Stimulated activated CD8-positive, alpha-beta memory T cell treated with anti-CD3 and anti-CD28 coated beads, Interleukin-7, amount 100 ng/mL, for 1 hour (primary cell): ENCODE results near the gene SPO11.
"Not testable (repeated sequence)": the region's sequence is repeated elsewhere in the genome, so short reads cannot be mapped to it uniquely, and the experiment has no call there.

Experiments
- DNase-seq, 2 donors: peaks; one replicate each; pipeline ENCODE4 v3.0.0-alpha.2; 2020; ENCODE audit warnings: low read depth in 2 of 2

The SPO11 gene

GRCh38 chr20:57341663-57342062 is 12.1 kb downstream of the SPO11 start:
- no peak for DNase-seq

GRCh38 chr20:57342829-57343228 is 13.2 kb downstream of the SPO11 start:
- DNase-seq, result no peak

GRCh38 chr20:57346477-57346876 is 16.9 kb downstream of the SPO11 start:
- DNase-seq, result peak; percentile 14 to 51

- DNase-seq, result no peak
These were observed 17.8 kb downstream of the SPO11 start for GRCh38 chr20:57347393-57347792.

- not testable (repeated sequence) for DNase-seq
These were observed 18.8 kb downstream of the SPO11 start for GRCh38 chr20:57348200-57348921.

GRCh38 chr20:57348922-57349574 is 19.4 kb downstream of the SPO11 start:
- not testable (repeated sequence) for DNase-seq

- DNase-seq, result no peak
These were observed 20.6 kb downstream of the SPO11 start for GRCh38 chr20:57350081-57350710.

GRCh38 chr20:57350726-57351041 is 21.1 kb downstream of the SPO11 start:
- DNase-seq, result not testable (repeated sequence)

- DNase-seq, result peak; percentile 81 to 84
These were observed 21.6 kb downstream of the SPO11 start, which contains the start of gene RAE1 for GRCh38 chr20:57351042-57351783. Gene RAE1 (plus strand): TSS chr20:57351255. CDS start chr20:57354039, 2,784 bp downstream.

- no peak for DNase-seq
These were observed 22.7 kb downstream of the SPO11 start for GRCh38 chr20:57352305-57352704.

GRCh38 chr20:57353351-57353750 is 23.7 kb downstream of the SPO11 start:
- DNase-seq, result no peak

- no peak for DNase-seq
These were observed 31.9 kb downstream of the SPO11 start for GRCh38 chr20:57361517-57361916.

GRCh38 chr20:57364451-57364850 is 34.8 kb downstream of the SPO11 start:
- no peak for DNase-seq

- no peak for DNase-seq
These were observed 40.0 kb downstream of the SPO11 start for GRCh38 chr20:57369596-57369995.

GRCh38 chr20:57370316-57370715 is 40.7 kb downstream of the SPO11 start:
- no peak for DNase-seq

- no peak for DNase-seq
These were observed 41.8 kb downstream of the SPO11 start for GRCh38 chr20:57371363-57371762.

GRCh38 chr20:57372157-57372556 is 42.6 kb downstream of the SPO11 start:
- no peak for DNase-seq

GRCh38 chr20:57372581-57373350 is 43.2 kb downstream of the SPO11 start:
- no peak for DNase-seq

GRCh38 chr20:57374343-57374930 is 44.8 kb downstream of the SPO11 start:
- no peak for DNase-seq

- DNase-seq, result no peak
These were observed 45.5 kb downstream of the SPO11 start for GRCh38 chr20:57374931-57375651.
